ENCODE data around the gene GNAI2. TPM values are rescaled to one million over a fixed set of nuclear protein-coding genes. Genes with fewer than 3 reads are reported as not detected.

The GNAI2 gene
- total RNA-seq, 1 donor from 2014 or later, result 97.9 TPM

DNA sequence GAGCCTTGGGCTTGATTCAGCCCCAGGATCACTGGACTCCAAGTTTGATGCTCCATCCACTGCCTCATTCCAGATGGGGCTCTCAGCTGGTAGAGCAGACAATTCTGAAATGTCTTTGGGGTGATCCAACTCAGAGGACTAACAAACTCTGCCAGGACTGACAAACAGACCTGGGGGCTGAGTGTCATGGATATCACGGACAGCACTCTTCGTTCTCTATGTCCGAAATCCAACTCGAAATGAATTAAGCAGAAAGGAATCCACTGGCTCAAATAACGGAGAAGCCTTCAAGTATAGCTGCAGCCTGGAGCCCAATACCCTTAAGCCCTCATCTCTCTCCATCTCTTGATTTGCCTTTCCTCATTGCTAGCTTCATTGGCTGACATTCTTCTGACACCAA, 16.7 kb upstream of the GNAI2 start:
- TF ChIP-seq, protein P1, sequence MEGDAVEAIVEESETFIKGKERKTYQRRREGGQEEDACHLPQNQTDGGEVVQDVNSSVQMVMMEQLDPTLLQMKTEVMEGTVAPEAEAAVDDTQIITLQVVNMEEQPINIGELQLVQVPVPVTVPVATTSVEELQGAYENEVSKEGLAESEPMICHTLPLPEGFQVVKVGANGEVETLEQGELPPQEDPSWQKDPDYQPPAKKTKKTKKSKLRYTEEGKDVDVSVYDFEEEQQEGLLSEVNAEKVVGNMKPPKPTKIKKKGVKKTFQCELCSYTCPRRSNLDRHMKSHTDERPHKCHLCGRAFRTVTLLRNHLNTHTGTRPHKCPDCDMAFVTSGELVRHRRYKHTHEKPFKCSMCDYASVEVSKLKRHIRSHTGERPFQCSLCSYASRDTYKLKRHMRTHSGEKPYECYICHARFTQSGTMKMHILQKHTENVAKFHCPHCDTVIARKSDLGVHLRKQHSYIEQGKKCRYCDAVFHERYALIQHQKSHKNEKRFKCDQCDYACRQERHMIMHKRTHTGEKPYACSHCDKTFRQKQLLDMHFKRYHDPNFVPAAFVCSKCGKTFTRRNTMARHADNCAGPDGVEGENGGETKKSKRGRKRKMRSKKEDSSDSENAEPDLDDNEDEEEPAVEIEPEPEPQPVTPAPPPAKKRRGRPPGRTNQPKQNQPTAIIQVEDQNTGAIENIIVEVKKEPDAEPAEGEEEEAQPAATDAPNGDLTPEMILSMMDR (IDR thresholded peaks at IDR 0.05; ENCODE audit: insufficient read depth, low read length, severe bottlenecking), result no peak
- no peaks in the 10 kb centered on the region for H3K36me3 ChIP-seq (ENCODE audit: control insufficient read depth, insufficient read depth, low read length)
- H3K27me3 ChIP-seq (ENCODE audit: control insufficient read depth, insufficient read depth, low read length), result no peaks in the 10 kb centered on the region
- no peak overlapping the region for H3K4me3 ChIP-seq (ENCODE audit: low read depth, low read length)
- no peak for DNase-seq (ENCODE audit: low read depth)
- no peak for FAIRE-seq

DNA sequence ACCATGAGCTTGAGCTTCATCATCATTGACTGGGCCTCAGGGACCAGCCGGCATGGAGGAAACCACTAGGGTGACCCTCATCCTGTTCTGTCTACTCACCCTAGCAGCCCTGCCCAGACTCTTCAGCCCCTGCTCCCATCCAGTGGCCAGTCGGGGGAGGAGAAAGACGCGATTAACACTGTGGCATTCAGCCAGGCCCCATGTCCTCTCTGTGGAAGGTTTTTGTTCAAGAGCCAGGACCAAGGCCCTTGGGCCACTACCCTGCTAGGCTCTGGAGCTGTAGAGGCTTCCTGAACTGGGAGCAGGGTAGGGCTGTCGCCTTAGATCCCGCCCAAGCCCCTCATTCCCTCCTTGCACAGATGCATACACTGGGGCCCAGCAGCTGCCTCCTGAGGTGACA, 15.9 kb upstream of the GNAI2 start:
- H3K27me3 ChIP-seq (ENCODE audit: control insufficient read depth, insufficient read depth, low read length), result no peaks in the 10 kb centered on the region
- FAIRE-seq, result no peak
- H3K36me3 ChIP-seq (ENCODE audit: control insufficient read depth, insufficient read depth, low read length), result no peaks in the 10 kb centered on the region
- H3K4me3 ChIP-seq (ENCODE audit: low read depth, low read length), result no peak overlapping the region
- TF ChIP-seq, protein P1 (IDR thresholded peaks at IDR 0.05; ENCODE audit: insufficient read depth, low read length, severe bottlenecking), result no peak
- no peak for DNase-seq (ENCODE audit: low read depth)

DNA sequence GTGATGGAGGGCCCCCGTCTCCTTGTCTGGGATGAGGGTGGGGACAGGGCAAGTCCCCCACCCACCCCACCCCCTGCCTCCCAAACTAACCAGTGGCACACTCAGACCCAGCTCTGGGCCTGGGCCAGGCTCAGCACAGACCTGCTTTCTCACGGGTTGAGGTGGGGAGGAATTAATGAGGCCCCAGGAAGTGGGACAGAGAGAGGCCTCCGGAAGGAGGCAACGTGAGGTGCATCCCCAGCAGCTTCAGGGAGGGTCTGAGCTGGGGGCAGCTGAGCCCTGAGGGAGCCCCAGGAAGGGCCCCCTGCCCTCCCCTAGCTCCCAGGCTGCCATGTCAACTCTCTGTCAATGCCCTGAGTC, 15.0 kb upstream of the GNAI2 start:
- DNase-seq (ENCODE audit: low read depth) (no peak), FAIRE-seq (no peak)
- H3K36me3 ChIP-seq (ENCODE audit: control insufficient read depth, insufficient read depth, low read length), result no peaks in the 10 kb centered on the region
- no peak overlapping the region for H3K4me3 ChIP-seq (ENCODE audit: low read depth, low read length)
- TF ChIP-seq, protein P1 (IDR thresholded peaks at IDR 0.05; ENCODE audit: insufficient read depth, low read length, severe bottlenecking), result no peak
- no peaks in the 10 kb centered on the region for H3K27me3 ChIP-seq (ENCODE audit: control insufficient read depth, insufficient read depth, low read length)

DNA sequence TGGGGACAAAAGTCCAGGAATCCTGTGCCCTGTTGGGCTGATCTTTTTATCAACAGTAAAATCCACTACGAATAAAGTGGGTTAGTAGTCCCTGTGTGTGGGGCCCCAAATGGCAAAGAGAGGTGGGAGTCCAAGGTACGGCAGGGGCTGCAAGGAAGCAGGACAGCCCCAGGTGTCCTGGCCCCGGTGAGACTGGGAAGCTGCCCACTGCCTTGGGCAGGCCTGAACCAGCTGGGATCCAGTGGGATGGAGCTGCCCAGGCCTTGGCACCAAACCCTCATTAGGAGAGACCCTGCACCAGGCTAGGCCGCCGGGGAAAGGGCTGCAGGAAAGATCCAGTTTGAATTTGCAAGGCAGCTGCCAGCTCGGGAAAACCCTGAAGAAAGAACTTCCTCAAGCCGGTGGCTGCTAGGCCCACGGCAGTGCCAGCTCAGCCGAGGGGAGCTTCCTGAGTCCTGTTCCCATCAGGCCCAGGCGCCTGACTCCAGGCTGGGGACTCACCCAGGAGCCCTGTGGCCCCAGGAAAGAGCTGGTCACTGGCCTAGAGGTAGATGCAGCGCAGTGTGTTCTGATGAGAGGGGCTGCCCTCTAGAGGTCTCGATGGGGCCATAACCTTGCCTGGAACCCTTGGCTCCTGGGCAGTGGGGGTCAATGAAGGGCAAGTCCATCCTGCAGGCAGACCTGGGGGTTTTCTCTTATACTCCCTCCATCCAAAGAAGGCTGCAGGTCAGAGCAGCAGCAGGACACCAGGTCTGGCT, 14.4 kb upstream of the GNAI2 start:
- TF ChIP-seq, protein P1 (IDR thresholded peaks at IDR 0.05; ENCODE audit: insufficient read depth, low read length, severe bottlenecking), result no peak
- no peak for FAIRE-seq
- Histone ChIP-seq H3K27me3 (ENCODE audit: control insufficient read depth, insufficient read depth, low read length) (no peaks in the 10 kb centered on the region), H3K36me3 (ENCODE audit: control insufficient read depth, insufficient read depth, low read length) (no peaks in the 10 kb centered on the region), H3K4me3 (ENCODE audit: low read depth, low read length) (no peak overlapping the region)
- no peak for DNase-seq (ENCODE audit: low read depth)

DNA sequence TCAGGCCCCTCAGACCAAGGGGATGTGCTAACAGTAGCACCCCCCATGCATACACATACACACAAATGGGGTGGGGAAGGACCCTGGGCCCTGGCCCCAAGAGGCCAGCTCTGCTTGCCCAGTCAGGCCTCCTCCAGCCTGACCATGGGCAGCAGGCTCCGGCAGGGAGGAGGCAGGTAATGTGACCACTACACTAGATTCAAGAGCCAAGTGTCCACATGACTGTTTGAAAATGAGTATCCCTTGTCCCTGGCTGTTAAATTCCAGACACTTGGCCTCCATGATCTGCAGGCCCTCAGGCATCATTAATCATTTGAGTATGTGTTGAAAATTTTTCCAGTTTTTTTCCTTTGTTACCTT, 13.9 kb upstream of the GNAI2 start:
- FAIRE-seq (no peak), DNase-seq (ENCODE audit: low read depth) (no peak)
- H3K27me3 ChIP-seq (ENCODE audit: control insufficient read depth, insufficient read depth, low read length), result no peaks in the 10 kb centered on the region
- H3K36me3 ChIP-seq (ENCODE audit: control insufficient read depth, insufficient read depth, low read length), result no peaks in the 10 kb centered on the region
- TF ChIP-seq, protein P1 (IDR thresholded peaks at IDR 0.05; ENCODE audit: insufficient read depth, low read length, severe bottlenecking), result no peak
- no peak overlapping the region for H3K4me3 ChIP-seq (ENCODE audit: low read depth, low read length)

DNA sequence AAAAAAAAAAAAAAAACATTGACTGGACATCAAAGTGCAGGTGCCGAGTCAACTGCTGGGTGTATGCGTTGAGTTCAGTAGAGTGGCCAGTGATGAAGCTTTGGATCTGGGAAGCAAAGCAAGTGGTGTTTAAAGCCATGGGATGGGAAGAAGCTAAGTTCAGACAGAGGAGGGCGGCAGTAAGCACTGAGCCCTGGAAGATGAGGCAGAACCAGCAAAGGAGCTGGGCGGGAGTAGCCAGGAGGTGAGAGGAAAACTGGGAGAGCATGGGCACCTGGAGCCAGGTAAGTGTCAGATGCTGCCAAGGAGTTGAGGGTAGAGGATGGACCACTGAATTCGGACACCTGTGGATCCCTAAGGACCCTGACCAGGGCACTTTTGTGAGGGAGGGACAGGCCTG, 11.4 kb upstream of the GNAI2 start:
- TF ChIP-seq, protein P1 (IDR thresholded peaks at IDR 0.05; ENCODE audit: insufficient read depth, low read length, severe bottlenecking), result no peak
- H3K36me3 ChIP-seq (ENCODE audit: control insufficient read depth, insufficient read depth, low read length), result no peaks in the 10 kb centered on the region
- no peaks in the 10 kb centered on the region for H3K27me3 ChIP-seq (ENCODE audit: control insufficient read depth, insufficient read depth, low read length)
- DNase-seq (ENCODE audit: low read depth) (no peak), FAIRE-seq (no peak)
- no peak overlapping the region for H3K4me3 ChIP-seq (ENCODE audit: low read depth, low read length)
